ENCODE results near the gene NEO1.

DNA sequence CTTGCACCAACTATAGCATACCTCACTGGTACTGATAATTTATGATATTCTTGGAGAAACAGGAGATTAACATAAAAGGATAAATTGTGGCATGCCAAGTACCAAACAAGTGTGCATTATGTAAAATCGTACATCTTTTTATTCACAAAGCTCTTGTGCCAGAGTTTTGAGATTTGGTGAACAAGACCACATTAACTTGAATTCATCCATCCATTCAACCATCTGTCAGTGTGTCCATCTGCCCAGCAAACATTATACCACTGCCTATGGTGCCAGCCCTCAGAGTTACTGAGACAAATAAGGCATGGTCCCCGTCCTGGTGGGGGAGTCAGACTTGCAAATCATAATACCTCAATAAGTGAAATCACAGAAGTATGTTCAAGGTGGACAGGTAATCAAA, 17.0 kb upstream of the NEO1 start:
- TF ChIP-seq GABPA (IDR thresholded peaks at IDR 0.05; ENCODE audit: low read depth) (no peak), MAX (IDR thresholded peaks at IDR 0.05; ENCODE audit: low read depth) (no peak), POLR2AphosphoS5 (IDR thresholded peaks at IDR 0.05; ENCODE audit: low read depth, low read length) (no peak), RAD21 (IDR thresholded peaks at IDR 0.05; ENCODE audit: low read length) (no peak), USF2 (IDR thresholded peaks at IDR 0.05; ENCODE audit: borderline replicate concordance, low read depth, low read length) (no peak), EZH2phosphoT487 (IDR thresholded peaks at IDR 0.05; ENCODE audit: borderline replicate concordance, low read depth) (no peak), EP300 (IDR thresholded peaks at IDR 0.05; ENCODE audit: borderline replicate concordance in 1 of 2, low read depth in 1 of 2, low read length in 1 of 2) (no peak), RFX5 (IDR thresholded peaks at IDR 0.05; ENCODE audit: low read length) (no peak)
- TF ChIP-seq, protein P1, sequence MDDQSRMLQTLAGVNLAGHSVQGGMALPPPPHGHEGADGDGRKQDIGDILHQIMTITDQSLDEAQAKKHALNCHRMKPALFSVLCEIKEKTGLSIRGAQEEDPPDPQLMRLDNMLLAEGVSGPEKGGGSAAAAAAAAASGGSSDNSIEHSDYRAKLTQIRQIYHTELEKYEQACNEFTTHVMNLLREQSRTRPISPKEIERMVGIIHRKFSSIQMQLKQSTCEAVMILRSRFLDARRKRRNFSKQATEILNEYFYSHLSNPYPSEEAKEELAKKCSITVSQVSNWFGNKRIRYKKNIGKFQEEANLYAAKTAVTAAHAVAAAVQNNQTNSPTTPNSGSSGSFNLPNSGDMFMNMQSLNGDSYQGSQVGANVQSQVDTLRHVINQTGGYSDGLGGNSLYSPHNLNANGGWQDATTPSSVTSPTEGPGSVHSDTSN (IDR thresholded peaks at IDR 0.05), result no peak
- TF ChIP-seq, protein P2, sequence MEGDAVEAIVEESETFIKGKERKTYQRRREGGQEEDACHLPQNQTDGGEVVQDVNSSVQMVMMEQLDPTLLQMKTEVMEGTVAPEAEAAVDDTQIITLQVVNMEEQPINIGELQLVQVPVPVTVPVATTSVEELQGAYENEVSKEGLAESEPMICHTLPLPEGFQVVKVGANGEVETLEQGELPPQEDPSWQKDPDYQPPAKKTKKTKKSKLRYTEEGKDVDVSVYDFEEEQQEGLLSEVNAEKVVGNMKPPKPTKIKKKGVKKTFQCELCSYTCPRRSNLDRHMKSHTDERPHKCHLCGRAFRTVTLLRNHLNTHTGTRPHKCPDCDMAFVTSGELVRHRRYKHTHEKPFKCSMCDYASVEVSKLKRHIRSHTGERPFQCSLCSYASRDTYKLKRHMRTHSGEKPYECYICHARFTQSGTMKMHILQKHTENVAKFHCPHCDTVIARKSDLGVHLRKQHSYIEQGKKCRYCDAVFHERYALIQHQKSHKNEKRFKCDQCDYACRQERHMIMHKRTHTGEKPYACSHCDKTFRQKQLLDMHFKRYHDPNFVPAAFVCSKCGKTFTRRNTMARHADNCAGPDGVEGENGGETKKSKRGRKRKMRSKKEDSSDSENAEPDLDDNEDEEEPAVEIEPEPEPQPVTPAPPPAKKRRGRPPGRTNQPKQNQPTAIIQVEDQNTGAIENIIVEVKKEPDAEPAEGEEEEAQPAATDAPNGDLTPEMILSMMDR (IDR thresholded peaks at IDR 0.05), result no peak
